Endothelial cell of umbilical vein (primary cell): Measurements from ENCODE around the gene FMN1. TPM values are rescaled to one million over a fixed set of nuclear protein-coding genes. Genes with fewer than 3 reads are reported as not detected.

Experiments used
- BruUV-seq: library from RNA; stranded (reverse); fragments of 400-500 nt; replicated peaks from 2 replicates; lab custom pipeline; 2021; lab: Mats Ljungman, UMichigan
- CTCF ChIA-PET: fragments of 300-600, 350-600 bp; sonication (Branson Sonifier 250); formaldehyde crosslinking; loops from one replicate; lab custom pipeline; 2021; ENCODE audit warnings: antibody characterized with exemption, inconsistent platforms; lab: Charles Lee
- POLR2A ChIA-PET: fragments of 300-600, 350-600 bp; sonication (Branson Sonifier 250); formaldehyde crosslinking; loops from one replicate; lab custom pipeline; 2021; ENCODE audit warnings: antibody characterized with exemption, inconsistent platforms; lab: Charles Lee
- DNase-seq: peaks from one replicate; pipeline ENCODE4 v3.0.0-alpha.2; 2011; ENCODE audit warnings: low read depth, low spot score
- FAIRE-seq: peaks from 2 replicates; lab custom pipeline; 2011; peaks lifted over from hg19 to GRCh38; lab: Jason Lieb, UNC
- H2AFZ ChIP-seq: 2 replicates; pipeline ENCODE4 v1.6.0; 2012; ENCODE audit warnings: low read depth, low read length, control low read depth, inconsistent platforms
- H3K27ac ChIP-seq: 2 replicates; pipeline ENCODE4 v1.5.1; 2011; ENCODE audit warnings: low read depth, mild to moderate bottlenecking, control low read depth, low read length, moderate library complexity; ENCODE audit not compliant: insufficient read depth
- H3K27me3 ChIP-seq, 2 experiments: 2 replicates each; pipeline versions ENCODE4 v1.6.0 to v1.6.1; 2011; ENCODE audit warnings: low read length in 2 of 2, mixed read lengths in 1 of 2; ENCODE audit not compliant: control insufficient read depth in 2 of 2, insufficient read depth in 2 of 2
- H3K36me3 ChIP-seq, 2 experiments: 2 replicates in 1 of 2; 3 replicates in 1 of 2; pipeline ENCODE4 v1.5.1; 2011; ENCODE audit warnings: low read length in 2 of 2, mild to moderate bottlenecking in 1 of 2, moderate library complexity in 1 of 2; ENCODE audit not compliant: control insufficient read depth in 2 of 2, insufficient read depth in 2 of 2; ENCODE audit errors: extremely low read depth in 1 of 2
- H3K4me1 ChIP-seq: 3 replicates; pipeline ENCODE4 v1.5.1; 2011; ENCODE audit warnings: mild to moderate bottlenecking, low read length; ENCODE audit not compliant: control insufficient read depth, insufficient read depth; ENCODE audit errors: extremely low read depth
- H3K4me2 ChIP-seq: 2 replicates; pipeline ENCODE4 v1.6.1; 2011; ENCODE audit warnings: low read length, control low read depth, mixed read lengths; ENCODE audit not compliant: insufficient read depth
- H3K4me3 ChIP-seq, 3 experiments: fragments of 200-600 bp in 1 of 3; sonication (generic), shearing (Covaris generic) in 1 of 3; replicated peaks in 1 of 3; 2 replicates each; pipeline ENCODE4 v1.5.1; 2011 to 2016; ENCODE audit warnings: control low read depth in 3 of 3, low read length in 3 of 3, mild to moderate bottlenecking in 2 of 3, inconsistent platforms in 1 of 3, low read depth in 1 of 3, moderate library complexity in 1 of 3; ENCODE audit not compliant: insufficient read depth in 1 of 3
- H3K79me2 ChIP-seq: 2 replicates; pipeline ENCODE4 v1.6.0; 2012; ENCODE audit warnings: low read length, inconsistent platforms; ENCODE audit not compliant: control insufficient read depth, insufficient read depth
- H3K9ac ChIP-seq: replicated peaks from 2 replicates; pipeline ENCODE3; 2011; ENCODE audit warnings: low read length, control low read depth; ENCODE audit not compliant: insufficient read depth; ENCODE audit errors: extremely low read depth
- H3K9me1 ChIP-seq: replicated peaks from 3 replicates; pipeline ENCODE4 v1.6.0; 2011; ENCODE audit warnings: mild to moderate bottlenecking, low read length; ENCODE audit not compliant: control insufficient read depth, insufficient read depth; ENCODE audit errors: extremely low read depth
- H3K9me3 ChIP-seq: replicated peaks from 2 replicates; pipeline ENCODE4 v1.5.1; 2012; ENCODE audit warnings: low read length, inconsistent platforms; ENCODE audit not compliant: control insufficient read depth, insufficient read depth
- H4K20me1 ChIP-seq: replicated peaks from 2 replicates; pipeline ENCODE3; 2011; ENCODE audit warnings: mild to moderate bottlenecking, low read length; ENCODE audit not compliant: control insufficient read depth, insufficient read depth; ENCODE audit errors: extremely low read depth
- CTCF ChIP-seq, 2 donors: IDR thresholded peaks; 1 replicate in 1 of 2; 2 replicates in 1 of 2; pipeline ENCODE4 v1.5.1; 2011; ENCODE audit warnings: low read length in 2 of 2, mild to moderate bottlenecking in 2 of 2, moderate library complexity in 2 of 2, control low read depth in 1 of 2, inconsistent platforms in 1 of 2, low read depth in 1 of 2; ENCODE audit not compliant: insufficient read depth in 1 of 2; ENCODE audit errors: extremely low read depth in 1 of 2
- EZH2 ChIP-seq: IDR thresholded peaks from 2 replicates; pipeline ENCODE4 v1.6.1; 2012; ENCODE audit warnings: borderline replicate concordance, low read depth, mild to moderate bottlenecking, moderate library complexity, low read length, inconsistent platforms; ENCODE audit not compliant: severe bottlenecking
- FOS ChIP-seq: IDR thresholded peaks from 2 replicates; pipeline ENCODE4 v1.6.1; 2011; ENCODE audit warnings: mild to moderate bottlenecking, low read length, moderate library complexity, borderline replicate concordance; ENCODE audit not compliant: insufficient read depth
- JUN ChIP-seq: IDR thresholded peaks from 2 replicates; pipeline ENCODE4 v1.6.1; 2011; ENCODE audit warnings: borderline replicate concordance, low read depth; ENCODE audit not compliant: insufficient read length, insufficient read depth
- MAX ChIP-seq: IDR thresholded peaks from 2 replicates; pipeline ENCODE4 v1.6.1; 2011; ENCODE audit not compliant: insufficient read depth, insufficient read length
- MYC ChIP-seq: IDR thresholded peaks from one replicate; pipeline ENCODE4 v1.6.1; 2011; ENCODE audit warnings: mild to moderate bottlenecking, low read depth, low read length
- POLR2A ChIP-seq: IDR thresholded peaks from 2 replicates; pipeline ENCODE4 v1.6.1; 2012; ENCODE audit warnings: low read depth, mild to moderate bottlenecking, control low read depth, low read length
- POLR2AphosphoS5 ChIP-seq: IDR thresholded peaks from 2 replicates; pipeline ENCODE4 v1.6.1; 2012; ENCODE audit warnings: low read depth, mild to moderate bottlenecking, control low read depth, low read length, moderate library complexity; ENCODE audit not compliant: insufficient read depth
- dilution Hi-C: fragments of 300-500 bp; cut with MboI; formaldehyde crosslinking; loops from one replicate; pipeline ENCODE4 v1.15.0; 2019; ENCODE audit warnings: low sequenced_read_pairs; ENCODE audit not compliant: extremely low pct_ligation_motif_present
- intact Hi-C: fragments of 100-400 bp; cut with micrococcal nuclease; formaldehyde crosslinking; loops from one replicate; pipeline ENCODE4 v1.10.0; 2022
- polyA plus RNA-seq, 4 experiments: library from polyadenylated mRNA; depleted of rRNA in 3 of 4; stranded (reverse) in 3 of 4; unstranded in 1 of 4; fragments of >200 nt; gene quantifications; 2 replicates each; pipeline versions ENCODE4 v1.2.1 to v1.2.3, GENCODE V29; 2011 to 2012; ENCODE audit warnings: missing spikeins in 1 of 4
- total RNA-seq: library from RNA; stranded (reverse); gene quantifications from 2 replicates; pipeline ENCODE4 v1.2.3, GENCODE V29; 2021

Gene FMN1
- total and polyA plus RNA-seq, 2 donors (not counting 3 experiments of a cell fraction or from before 2014, with no cell fraction given), result 0.01 to 0.29 TPM

- intact Hi-C loops, result no loop called here
- BruUV-seq, result no TSS peak
- CTCF ChIA-PET, result interaction anchor here (1.5 to 10.9 kb wide), 2 partner anchors 21 to 342 kb away, joined by 3 to 226 read pairs; no protein-coding TSS in a partner anchor
- POLR2A ChIA-PET, result no interaction called here
- H3K4me3 ChIP-seq, result no peak overlapping the region
- FAIRE-seq (peak; percentile 63), DNase-seq (peak; percentile 27)
- peak overlapping the region; percentile 20 for H2AFZ ChIP-seq
- H3K4me1 ChIP-seq, result no peaks in the 10 kb centered on the region
- H3K9me1 ChIP-seq, result no peaks in the 10 kb centered on the region
- TF ChIP-seq FOS, result no peak
- TF ChIP-seq POLR2A, result no peak
- no peak for TF ChIP-seq MAX
- TF ChIP-seq CTCF (IDR thresholded peaks at IDR 0.05; ENCODE audit: extremely low read depth in 1 of 2, insufficient read depth in 1 of 2, low read depth in 1 of 2, low read length in 2 of 2), result no peak
- TF ChIP-seq POLR2AphosphoS5, result no peak
- no peak for TF ChIP-seq MYC
- TF ChIP-seq JUN, result no peak
- no peak for TF ChIP-seq EZH2
- no peaks in the 10 kb centered on the region for H3K9me3 ChIP-seq
- H3K36me3 ChIP-seq, result no peaks in the 10 kb centered on the region
- no peaks in the 10 kb centered on the region for H3K27me3 ChIP-seq
- dilution Hi-C loops, result no loop called here
- H3K4me2 ChIP-seq, result peak overlapping the region; percentile 36
- H3K27ac ChIP-seq, result no peak overlapping the region
- no peaks in the 10 kb centered on the region for H3K79me2 ChIP-seq
- H4K20me1 ChIP-seq, result no peaks in the 10 kb centered on the region
- H3K9ac ChIP-seq, result no peak overlapping the region
Measured at GRCh38 chr15:33001926-33002325, 192.6 kb downstream of the FMN1 start.
